Measurements from ENCODE around the gene TMEM200B. TPM values are rescaled to one million over a fixed set of nuclear protein-coding genes. Genes with fewer than 3 reads are reported as not detected.
"Not testable (repeated sequence)": the region's sequence is repeated elsewhere in the genome, so short reads cannot be mapped to it uniquely, and the experiment has no call there.

Gene TMEM200B
- total RNA-seq, 1 donor from 2014 or later = 8.7 TPM

DNA sequence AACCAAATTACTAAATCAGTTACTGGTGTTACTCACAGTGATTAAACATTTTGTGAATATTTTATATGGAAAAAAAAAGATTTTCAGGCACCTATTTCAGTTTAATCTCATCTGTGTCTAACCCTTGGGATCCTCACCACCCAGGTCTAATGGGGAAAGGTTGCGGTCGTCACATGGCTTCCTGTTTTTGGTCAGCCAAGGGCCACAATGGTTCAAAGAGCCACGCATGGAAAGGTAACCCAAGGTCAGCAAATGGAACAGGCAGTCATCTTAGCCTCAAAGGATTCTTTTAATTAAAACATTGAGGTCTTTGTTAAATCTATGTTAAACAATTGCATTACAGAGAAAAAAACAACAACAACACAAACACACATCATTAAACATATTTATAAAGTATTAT lies 36.1 kb upstream of the TMEM200B start:
- H3K27me3 ChIP-seq = no peaks in the 10 kb centered on the region
- ATAC-seq (no peak), DNase-seq (no peak)
- intact Hi-C loops (cut with DNase I) = no loop called here
- no peak overlapping the region for H3K27ac ChIP-seq
- no peak overlapping the region for H3K4me3 ChIP-seq
- H3K36me3 ChIP-seq = peaks cover 76% of the 10 kb centered on the region
- H3K9me3 ChIP-seq = no peaks in the 10 kb centered on the region
- TF ChIP-seq, protein P1, sequence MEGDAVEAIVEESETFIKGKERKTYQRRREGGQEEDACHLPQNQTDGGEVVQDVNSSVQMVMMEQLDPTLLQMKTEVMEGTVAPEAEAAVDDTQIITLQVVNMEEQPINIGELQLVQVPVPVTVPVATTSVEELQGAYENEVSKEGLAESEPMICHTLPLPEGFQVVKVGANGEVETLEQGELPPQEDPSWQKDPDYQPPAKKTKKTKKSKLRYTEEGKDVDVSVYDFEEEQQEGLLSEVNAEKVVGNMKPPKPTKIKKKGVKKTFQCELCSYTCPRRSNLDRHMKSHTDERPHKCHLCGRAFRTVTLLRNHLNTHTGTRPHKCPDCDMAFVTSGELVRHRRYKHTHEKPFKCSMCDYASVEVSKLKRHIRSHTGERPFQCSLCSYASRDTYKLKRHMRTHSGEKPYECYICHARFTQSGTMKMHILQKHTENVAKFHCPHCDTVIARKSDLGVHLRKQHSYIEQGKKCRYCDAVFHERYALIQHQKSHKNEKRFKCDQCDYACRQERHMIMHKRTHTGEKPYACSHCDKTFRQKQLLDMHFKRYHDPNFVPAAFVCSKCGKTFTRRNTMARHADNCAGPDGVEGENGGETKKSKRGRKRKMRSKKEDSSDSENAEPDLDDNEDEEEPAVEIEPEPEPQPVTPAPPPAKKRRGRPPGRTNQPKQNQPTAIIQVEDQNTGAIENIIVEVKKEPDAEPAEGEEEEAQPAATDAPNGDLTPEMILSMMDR (IDR thresholded peaks at IDR 0.05) = no peak
- peaks cover 41% of the 10 kb centered on the region for H3K4me1 ChIP-seq

DNA sequence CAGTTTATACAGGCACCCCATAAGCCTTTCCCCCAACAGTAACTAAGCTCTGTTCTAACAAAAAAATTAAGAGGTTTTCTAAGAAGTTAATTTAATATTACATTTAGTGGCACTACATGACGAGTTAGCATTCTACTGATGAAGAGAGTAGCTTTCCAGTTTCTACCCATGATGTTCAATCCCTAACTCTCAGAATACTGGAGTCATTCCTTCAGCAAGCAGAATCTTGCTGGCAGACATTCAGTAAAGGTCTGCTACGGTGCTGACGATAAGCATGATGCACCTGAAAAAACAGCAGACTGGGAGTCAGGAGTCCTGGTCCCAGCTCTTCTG lies 33.5 kb upstream of the TMEM200B start:
- Histone ChIP-seq H3K9me3 (no peaks in the 10 kb centered on the region), H3K27ac (no peak overlapping the region), H3K36me3 (peaks cover 90% of the 10 kb centered on the region), H3K27me3 (no peaks in the 10 kb centered on the region), H3K4me1 (peaks cover 34% of the 10 kb centered on the region), H3K4me3 (no peak overlapping the region)
- DNase-seq (no peak), ATAC-seq (no peak)
- intact Hi-C loops (cut with DNase I) = no loop called here
- TF ChIP-seq, protein P1 (IDR thresholded peaks at IDR 0.05) = no peak

DNA sequence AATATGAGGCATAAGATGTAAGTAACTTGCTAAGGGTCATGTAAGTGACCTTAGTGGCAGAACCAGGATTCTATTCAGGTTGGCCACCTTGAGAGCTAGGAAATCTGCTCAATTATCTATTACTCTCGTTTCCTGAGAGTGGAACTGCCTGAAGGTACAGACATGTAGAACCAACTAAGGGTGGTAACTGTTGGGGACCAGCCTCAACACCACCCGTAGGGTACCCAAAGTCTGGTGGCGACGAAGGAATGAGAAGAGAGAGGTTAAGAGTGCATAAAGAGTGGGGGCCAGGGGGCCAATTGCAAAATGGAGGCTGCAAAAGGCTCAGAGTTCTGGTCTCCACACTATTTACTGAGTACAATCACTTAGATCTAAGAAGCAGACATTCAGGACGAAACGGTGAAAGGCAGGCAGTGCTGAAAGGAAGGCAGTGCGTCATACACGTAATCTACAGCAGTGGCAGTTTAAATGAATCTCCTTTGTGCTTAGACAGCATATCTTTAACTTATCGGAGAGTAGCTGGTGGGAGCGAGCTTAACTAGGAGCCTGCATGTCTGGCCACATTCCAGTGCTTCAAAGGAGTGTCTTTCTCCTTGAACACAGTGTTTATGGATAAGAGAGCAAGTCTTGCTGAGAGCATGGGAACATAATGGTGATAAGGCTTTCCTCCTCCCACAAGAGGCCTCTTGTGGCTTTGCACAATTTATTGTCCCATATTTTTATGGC lies 33.0 kb upstream of the TMEM200B start:
- H3K27me3 ChIP-seq = no peaks in the 10 kb centered on the region
- H3K9me3 ChIP-seq = no peaks in the 10 kb centered on the region
- TF ChIP-seq, protein P1 (IDR thresholded peaks at IDR 0.05) = no peak
- intact Hi-C loops (cut with DNase I) = no loop called here
- peaks cover 30% of the 10 kb centered on the region for H3K4me1 ChIP-seq
- peaks cover 95% of the 10 kb centered on the region for H3K36me3 ChIP-seq
- DNase-seq = no peak
- no peak for ATAC-seq
- no peak overlapping the region for H3K4me3 ChIP-seq
- H3K27ac ChIP-seq = no peak overlapping the region

DNA sequence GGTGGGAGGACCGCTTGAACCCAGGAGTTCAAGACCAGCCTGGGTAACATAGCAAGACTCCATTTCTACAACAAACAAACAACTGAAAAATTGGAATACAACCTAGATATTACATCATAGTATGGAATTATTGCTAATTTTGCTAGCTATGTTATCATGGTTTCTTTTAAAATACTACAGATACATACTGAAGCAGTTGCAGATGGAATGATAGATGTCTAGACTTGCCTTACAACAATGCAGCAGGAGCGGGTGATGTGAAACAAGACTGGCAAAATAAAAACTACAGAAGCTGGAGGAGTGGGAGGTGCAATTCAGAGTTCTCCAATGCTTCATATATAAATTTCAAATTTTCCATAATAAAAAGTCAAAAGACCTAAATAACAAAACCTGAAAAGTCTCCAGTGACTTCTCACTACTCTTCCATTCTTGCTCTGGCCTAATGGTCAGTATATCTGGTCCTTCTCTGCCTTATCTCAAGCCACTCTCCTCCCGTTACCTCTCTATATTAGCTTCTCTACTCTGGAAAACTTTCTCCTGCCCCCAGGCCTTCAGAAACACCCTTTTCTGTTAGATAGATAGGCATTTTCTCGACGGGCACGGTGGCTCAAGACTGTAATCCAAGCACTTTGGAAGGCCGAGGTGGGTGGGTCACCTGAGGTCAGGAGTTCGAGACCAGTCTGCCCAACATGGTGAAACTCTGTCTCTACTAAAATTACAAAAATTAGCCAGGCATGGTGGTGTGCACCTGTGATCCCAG lies 28.5 kb upstream of the TMEM200B start:
- intact Hi-C loops (cut with DNase I) = no loop called here
- peaks cover 99% of the 10 kb centered on the region for H3K36me3 ChIP-seq
- H3K27me3 ChIP-seq = no peaks in the 10 kb centered on the region
- no peak overlapping the region for H3K27ac ChIP-seq
- H3K9me3 ChIP-seq = no peaks in the 10 kb centered on the region
- TF ChIP-seq, protein P1 (IDR thresholded peaks at IDR 0.05) = no peak
- no peak overlapping the region for H3K4me3 ChIP-seq
- no peak for DNase-seq
- ATAC-seq = no peak
- H3K4me1 ChIP-seq = peaks cover 10% of the 10 kb centered on the region

DNA sequence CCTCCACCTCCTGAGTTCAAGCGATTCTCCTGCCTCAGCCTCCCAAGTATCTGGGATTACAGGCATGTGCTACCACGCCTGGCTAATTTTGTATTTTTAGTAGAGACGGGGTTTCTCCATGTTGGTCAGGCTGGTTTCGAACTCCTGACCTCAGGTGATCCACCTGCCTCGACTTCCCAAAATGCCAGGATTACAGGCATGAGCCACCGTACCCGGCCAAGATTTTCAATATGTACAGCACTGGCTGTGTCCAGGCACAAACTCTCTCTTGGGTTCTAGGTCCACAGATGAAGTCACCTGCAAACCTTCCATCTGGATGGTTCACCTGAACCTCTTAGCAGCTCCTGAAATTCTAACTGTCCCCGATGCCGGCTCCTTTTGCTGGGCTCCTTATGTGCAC lies 26.6 kb upstream of the TMEM200B start:
- H3K27ac ChIP-seq; H3K4me1 ChIP-seq; intact Hi-C loops (cut with DNase I); H3K9me3 ChIP-seq; H3K4me3 ChIP-seq; ATAC-seq; DNase-seq; H3K27me3 ChIP-seq: not testable (repeated sequence)
- H3K36me3 ChIP-seq = peaks cover 96% of the 10 kb centered on the region

Measured in upper lobe of right lung (tissue), 1 donor.